Sigmoid colon (tissue), 4 donors: ENCODE data around the gene UROC1.

ENCODE experiments used
- CTCF ChIP-seq, 4 experiments: fragments of 450-650 bp in 3 of 4; fragments of 200-600 bp in 1 of 4; IDR thresholded peaks; one replicate each; pipeline ENCODE4 v1.5.1; 2016 to 2019; ENCODE audit warnings: antibody characterized with exemption in 4 of 4, mild to moderate bottlenecking in 3 of 4, moderate library complexity in 2 of 4
- EP300 ChIP-seq, 4 donors: sonication (generic); formaldehyde crosslinking; IDR thresholded peaks; one replicate each; pipeline ENCODE4 v1.6.1; 2017; ENCODE audit warnings: antibody characterized with exemption in 4 of 4
- POLR2A ChIP-seq, 2 donors: fragments of 450-650 bp; IDR thresholded peaks; one replicate each; pipeline ENCODE4 v1.6.1; 2016; ENCODE audit warnings: antibody characterized with exemption in 2 of 2, mild to moderate bottlenecking in 2 of 2, moderate library complexity in 2 of 2
- POLR2AphosphoS5 ChIP-seq, 4 donors: sonication (generic); formaldehyde crosslinking; IDR thresholded peaks; one replicate each; pipeline ENCODE4 v1.6.1; 2017; ENCODE audit warnings: antibody characterized with exemption in 4 of 4

DNA sequence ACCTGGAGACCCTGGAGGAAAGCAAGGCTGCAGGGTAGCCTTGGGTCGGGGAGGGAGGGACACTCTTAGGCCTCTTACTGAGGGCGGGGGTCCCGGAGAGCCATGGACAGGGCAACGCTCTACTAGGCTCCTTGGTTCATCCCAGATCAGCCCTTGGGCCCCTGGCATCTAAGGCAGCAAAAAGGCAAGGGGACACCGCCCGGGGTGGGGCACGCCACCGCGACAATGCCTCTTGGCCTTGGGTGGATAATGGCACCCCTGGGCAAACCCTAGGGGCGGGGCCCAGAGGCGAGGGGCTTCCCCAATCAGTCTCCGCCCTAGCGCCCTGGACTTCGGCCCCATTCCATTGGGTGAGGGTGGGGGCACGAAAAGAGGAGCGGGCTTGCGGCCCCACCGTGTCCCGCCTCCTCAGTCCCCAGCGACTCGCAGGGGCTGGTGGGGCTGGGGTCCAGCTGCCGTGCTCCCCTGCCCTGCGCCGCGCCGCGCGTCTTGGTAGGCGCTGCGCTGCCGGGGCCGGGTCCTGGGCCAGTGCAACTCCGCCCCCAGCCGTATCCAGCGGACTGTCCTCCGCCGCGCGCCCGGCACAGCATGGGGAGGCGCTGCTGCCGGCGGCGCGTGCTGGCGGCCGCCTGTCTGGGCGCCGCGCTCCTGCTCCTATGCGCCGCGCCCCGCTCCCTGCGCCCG is 6.3 kb upstream of the UROC1 start, which contains the start of gene CHST13:
- no peak for TF ChIP-seq CTCF (IDR thresholded peaks at IDR 0.05)
- no peak for TF ChIP-seq POLR2A (IDR thresholded peaks at IDR 0.05)
- no peak for TF ChIP-seq EP300 (IDR thresholded peaks at IDR 0.05)
- TF ChIP-seq POLR2AphosphoS5 (IDR thresholded peaks at IDR 0.05), result no peak
